Lower leg skin (tissue), 4 donors: ENCODE data around the gene MBLAC1. TPM values are rescaled to one million over a fixed set of nuclear protein-coding genes. Genes with fewer than 3 reads are reported as not detected.

Experiments
- DNase-seq, 2 donors: peaks; one replicate each; pipeline ENCODE4 v3.0.0-alpha.2; 2019; ENCODE audit warnings: low spot score in 2 of 2
- H3K4me3 ChIP-seq: fragments of 200-600 bp; sonication (generic); 2 replicates; pipeline ENCODE4 v1.5.1; 2017; ENCODE audit warnings: mild to moderate bottlenecking, low read depth; ENCODE audit not compliant: poor library complexity, severe bottlenecking
- CTCF ChIP-seq, 3 donors: fragments of 450-650 bp; IDR thresholded peaks; one replicate each; pipeline ENCODE4 v1.5.1; 2016; ENCODE audit warnings: antibody characterized with exemption in 3 of 3, mild to moderate bottlenecking in 3 of 3, moderate library complexity in 2 of 3
- POLR2A ChIP-seq, 2 donors: fragments of 450-650 bp; IDR thresholded peaks; one replicate each; pipeline ENCODE4 v1.6.1; 2016 to 2017; ENCODE audit warnings: antibody characterized with exemption in 2 of 2, mild to moderate bottlenecking in 1 of 2, moderate library complexity in 1 of 2
- whole genome bisulfite sequencing, 2 donors: methylation state at CpG; one replicate each; pipeline ENCODE4 v1.1.5; 2018; 5-methylcytosine and 5-hydroxymethylcytosine counted together
- intact Hi-C: fragments of 100-400 bp; cut with DNase I; formaldehyde crosslinking; loops from one replicate; pipeline ENCODE4 v1.15.0; 2023; ENCODE audit warnings: low total_unique reads
- total RNA-seq, 4 donors: library from RNA; depleted of rRNA; stranded (reverse); fragments of >200 nt; gene quantifications; one replicate each; pipeline ENCODE4 v1.1.0, GENCODE V29; 2016

MBLAC1 gene
- total RNA-seq, 4 donors from 2014 or later, result 1.6 to 8.7 (median 6.0) TPM

DNA sequence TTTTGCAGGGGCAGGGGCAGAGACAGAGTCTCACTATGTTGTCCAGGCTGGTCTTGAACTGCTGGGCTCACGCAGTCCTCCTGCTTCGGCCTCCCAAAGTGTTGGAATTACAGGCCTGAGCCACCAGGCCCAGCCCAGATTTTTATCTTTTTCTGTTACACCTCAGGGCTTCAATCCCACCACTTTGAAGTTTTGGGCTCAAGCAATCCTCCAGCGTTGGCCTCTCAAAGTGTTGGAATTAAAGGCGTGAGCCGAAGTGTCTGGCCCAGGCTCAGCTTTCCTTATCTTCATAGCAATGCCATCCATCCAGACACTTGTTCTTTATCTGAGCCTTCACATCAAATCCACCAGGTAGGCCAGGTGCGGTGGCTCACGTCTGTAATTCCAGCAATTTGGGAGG is 11.7 kb upstream of the MBLAC1 start:
- 84 to 92% methylated on average over 7 of the region's 7 CpGs for WGBS, 2 donors
- H3K4me3 ChIP-seq, result no peak overlapping the region
- DNase-seq, result no peak
- intact Hi-C loops, result no loop called here
- TF ChIP-seq CTCF (IDR thresholded peaks at IDR 0.05) (no peak), POLR2A (IDR thresholded peaks at IDR 0.05) (no peak)

GRCh38 chr7:100118388-100119071 is 8.2 kb upstream of the MBLAC1 start:
- H3K4me3 ChIP-seq, result peak overlapping the region; percentile 72
- TF ChIP-seq POLR2A (IDR thresholded peaks at IDR 0.05), result no peak
- TF ChIP-seq CTCF (IDR thresholded peaks at IDR 0.05), result no peak
- DNase-seq, result no peak
- intact Hi-C loops, result no loop called here
- 17 to 21% methylated on average over 18 of the region's 18 CpGs for WGBS, 2 donors

DNA sequence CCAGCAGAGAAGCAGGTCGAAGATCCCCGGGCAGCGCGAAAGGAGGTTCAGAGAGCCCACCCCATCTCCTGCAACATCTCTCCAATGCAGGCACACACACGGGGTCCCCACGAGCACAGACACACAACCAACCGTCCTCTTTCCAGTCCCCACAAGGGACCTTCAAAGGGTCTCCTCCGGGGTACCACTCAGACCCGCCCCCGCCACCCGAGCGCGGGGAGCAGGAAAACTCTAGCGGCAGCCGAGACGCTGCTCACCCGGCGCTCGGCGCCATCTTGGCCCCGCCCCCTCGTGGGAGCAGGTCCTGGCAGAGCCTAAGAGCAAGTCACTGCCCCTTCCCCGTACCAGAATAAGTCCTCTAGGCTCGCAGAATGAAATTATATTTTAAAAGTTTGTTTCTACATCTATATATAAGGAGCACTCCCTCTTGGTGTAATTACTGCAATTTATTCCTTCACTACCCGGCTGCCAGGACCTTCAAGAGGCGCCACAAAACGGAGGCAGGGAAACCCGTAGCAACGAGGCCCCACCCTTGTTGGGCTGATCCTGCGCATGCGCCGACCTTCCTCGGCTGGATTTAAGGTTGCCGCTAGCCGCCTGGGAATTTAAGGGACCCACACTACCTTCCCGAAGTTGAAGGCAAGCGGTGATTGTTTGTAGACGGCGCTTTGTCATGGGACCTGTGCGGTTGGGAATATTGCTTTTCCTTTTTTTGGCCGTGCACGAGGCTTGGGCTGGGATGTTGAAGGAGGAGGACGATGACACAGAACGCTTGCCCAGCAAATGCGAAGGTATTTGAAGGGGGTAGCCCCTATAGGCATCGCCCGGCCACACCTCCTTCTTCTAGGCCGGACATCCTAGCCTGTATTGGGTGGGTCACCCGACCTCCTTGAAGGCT is 7.4 kb upstream of the MBLAC1 start, which contains the start of the genes CNPY4 and TAF6:
Gene CNPY4, plus strand, starts transcription at position 563 of the 898 bp plus-strand sequence. Its CDS starts 111 bp downstream, at position 674.
Gene TAF6, minus strand, starts transcription at position 287 of the 898 bp plus-strand sequence. CDS start 5,149 bp downstream, outside the sequence.
- 0 to 1% methylated on average over 43 to 49 of the region's 49 CpGs for WGBS, 2 donors
- peak within 1 kb of the TSS; percentile 72 for H3K4me3 ChIP-seq
- TF ChIP-seq POLR2A (IDR thresholded peaks at IDR 0.05) (no peak), CTCF (IDR thresholded peaks at IDR 0.05) (no peak)
- peak; percentile 95 to 99 for DNase-seq
- intact Hi-C loops, result no loop called here

DNA sequence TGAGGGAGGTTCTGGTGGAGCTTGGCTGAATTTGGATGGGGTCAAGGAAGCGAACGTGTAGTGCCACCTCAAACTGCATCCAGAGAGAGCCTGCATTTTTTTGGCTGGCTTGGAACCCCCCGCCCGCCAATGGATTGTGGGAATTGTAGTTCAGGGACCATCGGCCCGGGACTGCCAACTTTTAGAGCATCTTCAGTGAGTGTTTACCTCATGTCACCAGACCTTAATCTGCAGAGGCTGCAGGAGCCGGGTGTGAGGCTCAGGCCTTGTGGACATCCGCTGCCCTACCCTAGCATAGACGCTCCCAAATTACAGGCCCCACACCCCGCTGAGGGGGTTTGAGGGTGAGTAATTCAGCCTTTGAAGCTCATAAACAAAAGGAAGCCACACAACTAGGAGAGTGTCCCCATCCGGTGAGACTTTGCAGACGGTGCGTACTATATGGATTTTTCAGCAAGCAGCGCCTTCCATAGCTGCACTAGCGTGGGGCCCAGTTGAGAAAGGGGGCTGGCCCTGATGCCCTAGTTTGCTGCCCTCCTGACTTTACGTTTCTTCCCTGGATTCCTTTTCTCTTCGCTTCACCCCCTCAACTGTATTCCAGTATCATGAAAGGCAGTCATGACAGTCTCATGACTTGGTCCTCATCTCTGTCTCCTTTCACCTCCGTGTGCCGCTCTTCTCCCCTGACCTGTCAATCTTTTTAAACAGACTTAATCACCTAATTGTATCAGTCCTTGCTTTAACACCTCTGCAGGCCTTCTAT is 6.6 kb upstream of the MBLAC1 start:
- no peak for TF ChIP-seq CTCF (IDR thresholded peaks at IDR 0.05)
- intact Hi-C loops, result no loop called here
- DNase-seq, result peak; percentile 64 to 95
- WGBS, 2 donors, result 17 to 20% methylated on average over 19 of the region's 19 CpGs
- H3K4me3 ChIP-seq, result peak overlapping the region; percentile 57

DNA sequence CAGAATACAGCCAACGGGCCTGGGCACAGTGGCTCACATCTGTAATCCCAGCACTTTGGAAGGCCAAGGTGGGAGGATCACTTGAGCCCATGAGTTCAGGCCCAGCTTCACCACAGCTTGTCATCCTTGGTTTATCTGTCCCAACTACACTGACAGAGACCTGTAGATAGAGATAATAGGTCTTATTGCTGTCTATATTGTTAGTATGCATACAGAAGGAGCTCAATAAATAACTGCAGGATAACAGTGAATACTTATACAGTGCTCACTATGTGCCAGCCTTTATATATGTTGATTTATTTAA is 6.1 kb upstream of the MBLAC1 start:
- H3K4me3 ChIP-seq, result no peak overlapping the region
- 32 to 37% methylated on average over 1 of the region's 1 CpG for WGBS, 2 donors
- no peak for TF ChIP-seq CTCF (IDR thresholded peaks at IDR 0.05)
- TF ChIP-seq POLR2A (IDR thresholded peaks at IDR 0.05), result no peak
- no peak for DNase-seq
- intact Hi-C loops, result no loop called here
